ENCODE results near the gene MED27. TPM values are rescaled to one million over a fixed set of nuclear protein-coding genes. Genes with fewer than 3 reads are reported as not detected.

Gene MED27
- total RNA-seq, 2 donors from 2014 or later, result 29.8 to 37.0 TPM

GRCh38 chr9:131827821-131828369 lies 251.8 kb downstream of the MED27 start:
- Mint-ChIP-seq H3K4me1 (no peaks in the 10 kb centered on the region), H3K9me3 (no peaks in the 10 kb centered on the region), H3K27ac (no peak overlapping the region), H3K36me3 (ENCODE audit: low read depth) (no peaks in the 10 kb centered on the region), H3K27me3 (ENCODE audit: insufficient read depth) (peaks cover 1% of the 10 kb centered on the region), H3K4me3 (no peak overlapping the region)
- H3K36me3 ChIP-seq (ENCODE audit: control insufficient read depth, insufficient read depth, low read length), result no peaks in the 10 kb centered on the region
- WGBS, 2 experiments (ENCODE audit: insufficient coverage in 1 of 2, insufficient read length in 1 of 2), result 85 to 89% methylated on average over 11 to 21 of the region's 21 CpGs
- H3K4me3 ChIP-seq (ENCODE audit: low read length), result no peak overlapping the region
- H3K9me3 ChIP-seq (ENCODE audit: control insufficient read depth, low read length), result no peaks in the 10 kb centered on the region
- DNase-seq, result no peak
- no peaks in the 10 kb centered on the region for H3K27me3 ChIP-seq (ENCODE audit: control insufficient read depth, insufficient read depth, low read length, poor library complexity, severe bottlenecking)
- no peak overlapping the region for H3K27ac ChIP-seq (ENCODE audit: low read depth, low read length)
- H3K4me1 ChIP-seq (ENCODE audit: control insufficient read depth, insufficient read depth, low read length), result no peaks in the 10 kb centered on the region
- H3K9ac ChIP-seq (ENCODE audit: extremely low read depth, low read length, poor library complexity, severe bottlenecking), result no peak overlapping the region
- TF ChIP-seq CTCF (conservative IDR thresholded peaks at IDR 0.05), result no peak

- Mint-ChIP-seq H3K27ac (no peak overlapping the region), H3K36me3 (ENCODE audit: low read depth) (no peaks in the 10 kb centered on the region), H3K4me1 (no peaks in the 10 kb centered on the region), H3K27me3 (ENCODE audit: insufficient read depth) (peaks cover 1% of the 10 kb centered on the region), H3K4me3 (no peak overlapping the region), H3K9me3 (no peaks in the 10 kb centered on the region)
- Histone ChIP-seq H3K4me1 (ENCODE audit: control insufficient read depth, insufficient read depth, low read length) (no peaks in the 10 kb centered on the region), H3K9me3 (ENCODE audit: control insufficient read depth, low read length) (no peaks in the 10 kb centered on the region), H3K36me3 (ENCODE audit: control insufficient read depth, insufficient read depth, low read length) (no peaks in the 10 kb centered on the region), H3K27ac (ENCODE audit: low read depth, low read length) (no peak overlapping the region), H3K27me3 (ENCODE audit: control insufficient read depth, insufficient read depth, low read length, poor library complexity, severe bottlenecking) (no peaks in the 10 kb centered on the region), H3K9ac (ENCODE audit: extremely low read depth, low read length, poor library complexity, severe bottlenecking) (no peak overlapping the region), H3K4me3 (ENCODE audit: low read length) (no peak overlapping the region)
- 78 to 82% methylated on average over 7 to 8 of the region's 9 CpGs for WGBS, 2 experiments (ENCODE audit: insufficient coverage in 1 of 2, insufficient read length in 1 of 2)
- no peak for DNase-seq
- TF ChIP-seq CTCF (conservative IDR thresholded peaks at IDR 0.05), result no peak
Measured at GRCh38 chr9:131826966-131827525, 252.6 kb downstream of the MED27 start.

GRCh38 chr9:131826053-131826452 lies 253.6 kb downstream of the MED27 start:
- no peak for TF ChIP-seq CTCF (conservative IDR thresholded peaks at IDR 0.05)
- H3K9me3 Mint-ChIP-seq, result no peaks in the 10 kb centered on the region
- H3K36me3 Mint-ChIP-seq (ENCODE audit: low read depth), result no peaks in the 10 kb centered on the region
- H3K4me3 ChIP-seq (ENCODE audit: low read length), result no peak overlapping the region
- H3K4me3 Mint-ChIP-seq, result no peak overlapping the region
- no peak for DNase-seq
- no peaks in the 10 kb centered on the region for H3K36me3 ChIP-seq (ENCODE audit: control insufficient read depth, insufficient read depth, low read length)
- H3K4me1 ChIP-seq (ENCODE audit: control insufficient read depth, insufficient read depth, low read length), result no peaks in the 10 kb centered on the region
- H3K27me3 ChIP-seq (ENCODE audit: control insufficient read depth, insufficient read depth, low read length, poor library complexity, severe bottlenecking), result no peaks in the 10 kb centered on the region
- H3K27ac Mint-ChIP-seq, result no peak overlapping the region
- H3K9me3 ChIP-seq (ENCODE audit: control insufficient read depth, low read length), result no peaks in the 10 kb centered on the region
- H3K4me1 Mint-ChIP-seq, result no peaks in the 10 kb centered on the region
- 91 to 94% methylated on average over 2 of the region's 2 CpGs for WGBS, 2 experiments (ENCODE audit: insufficient coverage in 1 of 2, insufficient read length in 1 of 2)
- no peak overlapping the region for H3K27ac ChIP-seq (ENCODE audit: low read depth, low read length)
- no peak overlapping the region for H3K9ac ChIP-seq (ENCODE audit: extremely low read depth, low read length, poor library complexity, severe bottlenecking)
- H3K27me3 Mint-ChIP-seq (ENCODE audit: insufficient read depth), result peaks cover 1% of the 10 kb centered on the region

Measured in endodermal cell (in vitro differentiated cells).